GM18502 (cell line): Measurements from ENCODE around the gene PARP2.

Experiments used
- ATAC-seq: cut with Tn5 transposase; IDR thresholded peaks from one replicate; pipeline ENCODE4 v1.9.1; 2021; ENCODE audit warnings: mild to moderate bottlenecking; ENCODE audit not compliant: unreplicated experiment, poor library complexity

PARP2 gene

DNA sequence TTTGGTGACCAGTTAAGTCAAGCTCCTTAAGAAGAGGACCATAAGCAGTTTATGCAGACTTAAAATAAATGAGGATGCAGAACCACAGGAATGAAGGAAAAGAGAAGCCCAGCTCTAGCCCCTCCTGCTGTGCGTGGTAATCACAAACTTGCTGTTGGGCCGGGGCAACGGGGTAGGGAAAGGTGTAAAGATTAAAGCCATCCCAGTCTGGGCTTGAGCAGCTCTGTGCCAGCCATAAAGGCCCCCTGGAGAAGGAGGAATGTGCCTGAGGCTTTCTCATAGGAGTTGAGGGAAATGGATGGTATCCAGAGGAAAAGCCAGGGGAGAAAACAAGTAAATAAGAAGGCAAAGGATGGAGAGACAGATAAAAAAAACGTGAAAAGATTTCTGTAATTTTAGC, 44.7 kb downstream of the PARP2 start:
- no peak for ATAC-seq

DNA sequence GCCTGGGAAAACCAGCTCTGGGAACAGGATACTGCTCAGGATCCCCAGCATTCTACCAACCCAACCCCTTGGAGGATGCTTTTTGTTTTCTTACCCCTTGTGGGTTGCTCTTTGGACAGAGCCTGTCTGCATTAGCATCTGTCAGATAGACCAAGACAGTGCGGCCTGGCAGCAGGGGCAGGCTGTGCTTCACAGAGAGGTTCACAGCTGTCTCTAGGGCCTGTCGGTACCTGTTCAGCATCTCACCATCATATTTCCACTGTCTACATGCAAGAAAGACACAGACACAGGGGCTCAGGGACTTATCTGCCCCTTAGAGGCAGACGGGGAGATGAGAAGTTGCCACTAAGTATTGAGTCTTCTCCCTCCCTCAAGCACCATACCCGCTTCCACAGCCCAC, 48.1 kb downstream of the PARP2 start:
- no peak for ATAC-seq

DNA sequence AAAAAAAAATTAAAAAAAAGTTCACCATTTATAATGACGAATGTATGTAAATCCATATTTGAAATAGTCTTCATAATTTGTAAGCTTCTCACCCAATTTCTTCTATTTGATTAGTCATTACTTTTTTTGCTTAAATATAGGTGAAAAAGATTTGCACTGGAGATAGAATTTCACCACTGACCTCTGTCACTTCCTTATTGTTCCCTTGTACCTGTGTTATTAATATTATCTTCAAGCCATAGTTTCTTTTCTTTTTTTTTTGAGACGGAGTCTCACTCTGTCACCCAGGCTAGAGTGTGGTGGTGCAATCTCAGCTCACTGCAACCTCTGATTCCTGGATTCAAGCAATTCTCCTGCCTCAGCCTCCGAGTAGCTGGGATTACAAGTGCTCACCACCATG, 54.1 kb downstream of the PARP2 start:
- ATAC-seq, result no peak

DNA sequence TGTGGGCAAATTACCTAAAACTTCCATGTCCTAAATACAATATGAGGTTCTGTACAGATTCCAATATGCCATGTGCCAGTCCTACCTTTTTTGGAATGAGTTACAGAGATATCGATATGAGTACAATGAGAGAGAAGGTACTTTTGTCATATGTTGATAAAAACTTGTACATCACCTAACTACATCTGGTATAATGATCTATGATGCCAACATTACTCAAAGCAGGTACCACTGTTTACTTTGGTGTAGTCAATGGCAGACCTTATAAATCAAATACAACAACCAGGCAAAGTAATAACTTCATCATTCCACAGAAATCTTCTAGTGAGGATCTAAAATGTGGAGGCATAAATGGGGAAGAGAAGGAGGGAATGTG, 57.1 kb downstream of the PARP2 start:
- no peak for ATAC-seq

DNA sequence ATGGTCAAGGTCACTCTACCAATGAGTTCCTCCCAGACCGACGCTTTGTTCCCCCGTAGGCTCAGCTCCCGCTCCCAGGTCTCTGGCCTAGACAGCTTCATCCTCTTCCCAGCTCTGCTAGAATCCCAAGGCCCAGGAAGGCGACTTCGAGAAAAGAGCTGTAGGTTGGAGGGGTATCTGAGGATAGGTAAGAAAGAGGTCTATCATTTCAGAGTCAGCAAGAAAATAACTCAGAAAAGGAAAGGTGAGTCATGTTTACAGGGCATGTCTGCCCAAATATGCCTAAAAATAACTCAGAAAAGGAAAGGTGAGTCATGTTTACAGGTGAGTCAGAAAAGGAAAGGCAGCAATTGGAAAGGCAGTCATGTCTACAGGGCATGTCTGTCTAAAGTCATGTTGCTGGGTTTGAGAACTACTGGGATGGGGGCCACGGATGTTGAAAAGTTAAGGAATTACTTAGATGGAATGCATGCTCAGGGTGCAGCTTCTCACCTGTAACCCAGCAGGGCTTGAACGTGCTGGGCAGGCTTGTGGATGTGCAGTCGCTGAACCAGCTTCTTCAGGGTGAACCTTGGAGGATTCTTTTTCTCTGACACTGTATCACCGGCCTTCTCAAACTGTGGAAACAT, 57.6 kb downstream of the PARP2 start:
- ATAC-seq, result no peak

DNA sequence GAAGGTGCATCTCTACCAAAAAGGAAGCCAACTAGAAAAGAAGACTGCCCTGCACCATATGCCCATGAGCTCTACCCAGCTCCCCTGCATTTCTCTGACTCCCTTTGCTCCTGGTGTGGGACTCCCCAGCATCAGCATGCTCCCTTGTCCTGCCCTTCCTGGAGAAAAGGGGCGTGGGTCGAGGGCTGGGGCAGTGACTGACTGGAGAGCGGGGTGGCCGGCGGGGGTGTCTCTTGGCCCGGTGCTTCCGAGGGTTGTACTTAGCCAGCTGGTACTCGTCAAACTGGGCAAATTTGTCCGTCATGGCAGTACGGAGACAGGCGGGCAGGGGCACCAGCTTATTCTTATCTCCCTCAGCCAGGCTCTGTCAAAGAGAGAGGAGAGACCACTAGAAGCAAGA, 60.1 kb downstream of the PARP2 start:
- ATAC-seq, result no peak
